ENCODE results near the gene FOXO1.

The FOXO1 gene

DNA sequence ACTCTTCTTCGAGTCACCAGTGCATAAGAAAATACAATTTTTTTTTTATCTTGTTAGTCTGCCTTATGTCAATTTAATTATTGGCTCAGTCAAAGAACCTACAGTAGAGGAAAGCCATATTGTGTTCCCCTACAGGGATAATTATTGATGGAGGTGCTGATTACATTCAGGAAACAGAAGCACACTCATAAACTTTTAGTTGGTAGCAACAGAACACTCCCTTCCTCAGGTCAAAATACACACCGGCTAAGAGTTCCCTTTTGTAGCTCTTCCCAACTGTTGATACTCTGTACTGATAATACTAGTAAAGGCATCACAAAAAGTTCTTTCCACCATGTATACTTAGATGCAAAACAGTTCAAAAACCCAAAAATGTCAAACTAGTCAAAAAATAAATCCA, 18.4 kb downstream of the FOXO1 start:
- H3K9ac ChIP-seq (ENCODE audit: insufficient read length, low read depth), result no peak overlapping the region
- no peak overlapping the region for H3K4me3 ChIP-seq (ENCODE audit: insufficient read length, low read depth)
- no peaks in the 10 kb centered on the region for H3K4me1 ChIP-seq (ENCODE audit: insufficient read depth, insufficient read length)
- no peaks in the 10 kb centered on the region for H3K27me3 ChIP-seq (ENCODE audit: insufficient read depth, insufficient read length)
- TF ChIP-seq YY1 (IDR thresholded peaks at IDR 0.05; ENCODE audit: insufficient read depth, insufficient read length), result no peak
- no peaks in the 10 kb centered on the region for H3K36me3 ChIP-seq (ENCODE audit: insufficient read depth, insufficient read length, low read length)
- DNase-seq (ENCODE audit: low read depth, low spot score), result no peak
- no peaks in the 10 kb centered on the region for H3K9me3 ChIP-seq (ENCODE audit: insufficient read depth, low read length)

DNA sequence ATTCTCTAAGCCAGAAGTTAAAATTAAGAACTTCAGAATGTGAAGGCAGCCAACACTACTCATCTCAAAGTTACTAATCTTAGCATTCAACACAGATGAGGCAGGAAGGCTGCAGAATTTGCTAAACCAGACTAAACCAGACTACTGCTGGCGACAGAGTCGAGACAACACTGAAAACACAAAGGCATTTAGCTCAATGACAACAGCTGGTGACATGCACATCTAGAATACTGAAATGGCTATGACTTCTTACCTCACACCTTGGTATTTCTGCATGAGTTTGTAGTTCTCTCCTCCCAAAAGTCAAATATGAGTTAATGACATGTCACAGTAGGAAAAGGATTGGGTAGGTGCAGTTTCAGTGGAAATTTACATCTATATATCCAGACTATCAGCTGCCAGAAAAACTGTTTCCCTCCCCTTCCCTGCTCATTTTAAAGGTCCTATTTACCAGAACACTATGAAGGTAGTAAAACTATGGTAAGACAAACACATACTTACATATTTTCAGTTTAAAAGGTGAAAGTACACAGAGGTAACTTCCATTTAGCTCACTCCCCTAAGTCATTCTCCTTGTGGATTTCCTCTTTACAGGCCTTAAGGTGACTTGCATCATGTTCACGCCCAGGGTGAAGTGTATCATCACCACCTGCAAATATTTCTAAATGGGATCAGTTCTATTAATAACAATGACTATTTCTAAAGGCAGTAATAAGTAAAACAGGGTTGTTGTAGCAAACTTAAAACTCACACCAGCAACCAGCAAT, 21.4 kb downstream of the FOXO1 start:
- Histone ChIP-seq H3K4me1 (ENCODE audit: insufficient read depth, insufficient read length) (peaks cover 3% of the 10 kb centered on the region), H3K9ac (ENCODE audit: insufficient read length, low read depth) (no peak overlapping the region)

DNA sequence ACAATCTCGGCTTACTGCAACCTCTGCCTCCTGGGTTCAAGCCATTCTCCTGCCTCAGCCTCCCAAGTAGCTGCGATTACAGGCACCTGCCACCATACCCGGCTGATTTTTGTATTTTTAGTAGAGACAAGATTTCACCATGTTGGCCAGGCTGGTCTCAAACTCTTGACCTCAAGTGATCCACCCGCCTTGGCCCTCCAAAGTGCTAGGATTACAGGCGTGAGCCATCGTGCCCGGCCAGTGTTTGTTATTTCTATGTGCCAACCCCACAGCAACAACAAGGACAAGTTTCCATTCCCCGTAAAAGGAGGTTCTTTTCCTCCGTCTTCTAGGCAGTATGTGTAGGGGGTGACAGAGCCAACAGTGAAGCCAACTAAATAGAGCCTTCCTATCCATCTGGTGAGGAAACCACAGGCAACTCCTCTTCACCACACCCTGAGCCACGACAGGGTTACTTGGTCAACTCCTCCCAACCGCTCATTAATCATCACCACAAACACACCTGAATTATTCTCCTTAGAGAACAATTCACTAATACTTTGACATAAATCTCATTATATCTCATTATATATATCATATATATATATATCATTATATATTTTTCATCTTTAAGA, 25.5 kb downstream of the FOXO1 start:
- Histone ChIP-seq H3K36me3 (ENCODE audit: insufficient read depth, insufficient read length, low read length) (no peaks in the 10 kb centered on the region), H3K4me3 (ENCODE audit: insufficient read length, low read depth) (no peak overlapping the region), H3K27me3 (ENCODE audit: insufficient read depth, insufficient read length) (no peaks in the 10 kb centered on the region), H3K4me1 (ENCODE audit: insufficient read depth, insufficient read length) (peaks cover 6% of the 10 kb centered on the region), H3K9me3 (ENCODE audit: insufficient read depth, low read length) (no peaks in the 10 kb centered on the region), H3K9ac (ENCODE audit: insufficient read length, low read depth) (no peak overlapping the region)
- TF ChIP-seq SUZ12 (IDR thresholded peaks at IDR 0.05; ENCODE audit: extremely low read depth, insufficient read depth, insufficient read length) (no peak), YY1 (IDR thresholded peaks at IDR 0.05; ENCODE audit: insufficient read depth, insufficient read length) (no peak), ZNF274 (IDR thresholded peaks at IDR 0.05; ENCODE audit: low read depth, low read length) (no peak)
- no peak for DNase-seq (ENCODE audit: low read depth, low spot score)

More for the DNA sequence above, 21.4 kb downstream of the FOXO1 start:
- no peak for DNase-seq (ENCODE audit: low read depth, low spot score)
- H3K4me3 ChIP-seq (ENCODE audit: insufficient read length, low read depth), result no peak overlapping the region
- H3K36me3 ChIP-seq (ENCODE audit: insufficient read depth, insufficient read length, low read length), result no peaks in the 10 kb centered on the region
- no peaks in the 10 kb centered on the region for H3K9me3 ChIP-seq (ENCODE audit: insufficient read depth, low read length)
- H3K27me3 ChIP-seq (ENCODE audit: insufficient read depth, insufficient read length), result no peaks in the 10 kb centered on the region
- no peak for TF ChIP-seq ZNF274 (IDR thresholded peaks at IDR 0.05; ENCODE audit: low read depth, low read length)
- TF ChIP-seq YY1 (IDR thresholded peaks at IDR 0.05; ENCODE audit: insufficient read depth, insufficient read length), result no peak
- TF ChIP-seq SUZ12 (IDR thresholded peaks at IDR 0.05; ENCODE audit: extremely low read depth, insufficient read depth, insufficient read length), result no peak

DNA sequence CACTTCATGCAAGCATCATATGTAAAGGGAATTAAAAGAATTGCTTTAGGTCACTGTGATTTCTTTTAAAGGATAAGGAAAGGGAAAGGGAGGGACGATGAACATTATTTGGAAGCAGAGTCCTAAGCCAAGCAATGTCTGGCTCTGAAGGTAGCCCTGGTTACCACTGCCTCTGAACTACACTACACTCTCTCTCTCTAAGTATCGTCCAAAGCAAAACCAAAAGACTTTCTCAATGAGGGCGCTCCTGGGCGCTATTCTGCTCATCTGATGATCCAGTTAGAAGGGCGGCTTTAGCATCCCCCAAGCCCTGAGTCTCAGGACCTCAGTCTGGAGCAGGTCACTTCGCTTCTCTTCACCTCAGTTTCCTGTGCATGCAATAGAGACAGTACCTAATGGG, 26.2 kb downstream of the FOXO1 start:
- Histone ChIP-seq H3K4me3 (ENCODE audit: insufficient read length, low read depth) (no peak overlapping the region), H3K9ac (ENCODE audit: insufficient read length, low read depth) (no peak overlapping the region), H3K4me1 (ENCODE audit: insufficient read depth, insufficient read length) (peaks cover 6% of the 10 kb centered on the region), H3K9me3 (ENCODE audit: insufficient read depth, low read length) (no peaks in the 10 kb centered on the region), H3K27me3 (ENCODE audit: insufficient read depth, insufficient read length) (no peaks in the 10 kb centered on the region), H3K36me3 (ENCODE audit: insufficient read depth, insufficient read length, low read length) (no peaks in the 10 kb centered on the region)
- no peak for DNase-seq (ENCODE audit: low read depth, low spot score)
- TF ChIP-seq SUZ12 (IDR thresholded peaks at IDR 0.05; ENCODE audit: extremely low read depth, insufficient read depth, insufficient read length) (no peak), ZNF274 (IDR thresholded peaks at IDR 0.05; ENCODE audit: low read depth, low read length) (no peak), YY1 (IDR thresholded peaks at IDR 0.05; ENCODE audit: insufficient read depth, insufficient read length) (no peak)

DNA sequence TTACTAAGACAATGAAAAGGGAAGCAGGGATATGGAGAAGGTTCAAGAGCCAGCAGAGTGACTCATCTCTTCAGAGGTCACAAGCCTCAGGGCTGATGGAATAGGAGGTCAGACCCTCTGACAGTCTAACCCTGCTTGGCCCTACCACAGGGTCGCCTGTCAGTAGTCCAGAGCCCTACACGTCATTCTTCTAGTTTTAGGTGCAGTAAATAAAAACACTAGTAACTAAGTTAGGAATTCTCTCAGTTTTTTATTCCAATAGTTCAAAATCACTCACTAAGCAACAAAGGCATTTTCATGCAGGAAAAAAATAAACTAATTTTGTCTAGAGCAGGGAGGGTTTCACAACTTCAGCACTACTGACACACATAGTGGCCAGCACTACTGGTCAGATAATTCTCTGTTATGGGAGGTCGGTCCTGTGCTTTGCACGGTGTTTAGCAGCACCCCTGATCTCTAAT, 27.2 kb downstream of the FOXO1 start:
- peaks cover 6% of the 10 kb centered on the region for H3K4me1 ChIP-seq (ENCODE audit: insufficient read depth, insufficient read length)
- no peaks in the 10 kb centered on the region for H3K27me3 ChIP-seq (ENCODE audit: insufficient read depth, insufficient read length)
- no peak overlapping the region for H3K4me3 ChIP-seq (ENCODE audit: insufficient read length, low read depth)
- H3K36me3 ChIP-seq (ENCODE audit: insufficient read depth, insufficient read length, low read length), result no peaks in the 10 kb centered on the region
- TF ChIP-seq YY1 (IDR thresholded peaks at IDR 0.05; ENCODE audit: insufficient read depth, insufficient read length), result no peak
- no peak for TF ChIP-seq ZNF274 (IDR thresholded peaks at IDR 0.05; ENCODE audit: low read depth, low read length)
- TF ChIP-seq SUZ12 (IDR thresholded peaks at IDR 0.05; ENCODE audit: extremely low read depth, insufficient read depth, insufficient read length), result no peak
- DNase-seq (ENCODE audit: low read depth, low spot score), result no peak
- H3K9ac ChIP-seq (ENCODE audit: insufficient read length, low read depth), result no peak overlapping the region
- H3K9me3 ChIP-seq (ENCODE audit: insufficient read depth, low read length), result no peaks in the 10 kb centered on the region

DNA sequence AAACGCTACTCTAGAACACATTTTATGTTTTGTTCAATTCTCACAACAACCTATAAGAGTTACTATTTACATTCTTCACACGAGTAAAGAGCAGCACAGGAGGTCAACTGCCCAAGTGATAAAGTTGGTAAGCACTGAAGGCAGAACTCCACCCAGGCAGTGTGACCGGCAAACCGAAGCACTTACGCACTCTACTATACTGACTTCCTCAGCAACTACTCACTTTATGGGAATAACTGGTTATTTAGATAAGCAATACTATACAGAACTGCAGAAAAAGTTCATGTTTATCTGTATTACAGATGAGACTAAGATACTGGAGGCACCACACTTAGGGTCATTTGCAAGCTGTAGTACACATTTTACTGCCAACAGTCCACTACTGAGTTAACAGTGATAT, 28.8 kb downstream of the FOXO1 start:
- no peak overlapping the region for H3K4me3 ChIP-seq (ENCODE audit: insufficient read length, low read depth)
- no peak overlapping the region for H3K9ac ChIP-seq (ENCODE audit: insufficient read length, low read depth)
- TF ChIP-seq ZNF274 (IDR thresholded peaks at IDR 0.05; ENCODE audit: low read depth, low read length), result no peak
- TF ChIP-seq YY1 (IDR thresholded peaks at IDR 0.05; ENCODE audit: insufficient read depth, insufficient read length), result no peak
- TF ChIP-seq SUZ12 (IDR thresholded peaks at IDR 0.05; ENCODE audit: extremely low read depth, insufficient read depth, insufficient read length), result no peak
- peaks cover 6% of the 10 kb centered on the region for H3K4me1 ChIP-seq (ENCODE audit: insufficient read depth, insufficient read length)
- no peaks in the 10 kb centered on the region for H3K27me3 ChIP-seq (ENCODE audit: insufficient read depth, insufficient read length)
- no peaks in the 10 kb centered on the region for H3K36me3 ChIP-seq (ENCODE audit: insufficient read depth, insufficient read length, low read length)
- no peaks in the 10 kb centered on the region for H3K9me3 ChIP-seq (ENCODE audit: insufficient read depth, low read length)
- DNase-seq (ENCODE audit: low read depth, low spot score), result no peak

DNA sequence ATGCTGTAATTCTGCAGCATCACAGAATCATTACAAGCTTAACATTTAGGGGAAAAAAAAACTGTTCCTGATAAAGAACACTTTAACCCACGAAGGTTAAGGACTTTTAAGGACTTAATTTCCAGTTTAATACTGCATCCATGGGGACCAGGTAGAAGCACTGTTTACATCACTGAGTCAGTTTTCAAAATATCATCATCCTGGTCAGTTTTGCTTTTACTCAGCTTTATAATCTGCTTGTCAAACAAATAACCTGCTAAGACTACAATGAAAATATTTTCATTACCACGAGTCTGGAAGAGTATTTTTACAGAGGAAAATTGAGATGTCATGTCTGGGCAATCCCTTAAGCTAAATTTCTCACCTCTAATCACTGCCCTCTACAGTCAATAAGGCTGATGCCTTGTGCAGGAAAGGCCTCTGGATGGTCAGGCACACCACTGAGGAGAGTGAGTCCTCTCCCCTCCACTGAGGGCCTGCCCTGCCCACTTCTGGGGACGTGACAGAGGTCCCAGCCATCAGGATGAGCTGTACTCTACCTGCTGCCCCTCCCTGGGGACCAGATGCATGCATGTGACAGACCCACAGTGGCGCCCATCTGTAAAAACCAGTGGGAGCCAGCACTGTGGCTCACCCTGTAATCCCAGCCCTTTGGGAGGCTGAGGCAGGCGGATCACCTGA, 31.0 kb downstream of the FOXO1 start:
- Histone ChIP-seq H3K9ac (ENCODE audit: insufficient read length, low read depth) (no peak overlapping the region), H3K4me3 (ENCODE audit: insufficient read length, low read depth) (no peak overlapping the region), H3K4me1 (ENCODE audit: insufficient read depth, insufficient read length) (peaks cover 6% of the 10 kb centered on the region), H3K9me3 (ENCODE audit: insufficient read depth, low read length) (no peaks in the 10 kb centered on the region), H3K36me3 (ENCODE audit: insufficient read depth, insufficient read length, low read length) (no peaks in the 10 kb centered on the region), H3K27me3 (ENCODE audit: insufficient read depth, insufficient read length) (no peaks in the 10 kb centered on the region)
- TF ChIP-seq ZNF274 (IDR thresholded peaks at IDR 0.05; ENCODE audit: low read depth, low read length) (no peak), YY1 (IDR thresholded peaks at IDR 0.05; ENCODE audit: insufficient read depth, insufficient read length) (no peak), SUZ12 (IDR thresholded peaks at IDR 0.05; ENCODE audit: extremely low read depth, insufficient read depth, insufficient read length) (no peak)
- no peak for DNase-seq (ENCODE audit: low read depth, low spot score)
